ENCODE data around the gene YEATS2.

- no peak for TF ChIP-seq CTCF (IDR thresholded peaks at IDR 0.05 in 2 of 3, conservative IDR thresholded peaks at IDR 0.05 in 1 of 3; ENCODE audit: borderline replicate concordance in 1 of 3, insufficient read depth in 1 of 3, low read depth in 2 of 3, low read length in 2 of 3)
- TF ChIP-seq RAD21 (IDR thresholded peaks at IDR 0.05; ENCODE audit: low read depth), result no peak
- TF ChIP-seq ZNF274 (IDR thresholded peaks at IDR 0.05; ENCODE audit: low read depth, low read length), result no peak
- no peak for TF ChIP-seq POLR2A (IDR thresholded peaks at IDR 0.05; ENCODE audit: borderline replicate concordance, extremely low read depth, insufficient read depth, insufficient read length)
- TF ChIP-seq ELF1 (IDR thresholded peaks at IDR 0.05; ENCODE audit: borderline replicate concordance, low read depth), result no peak
- TF ChIP-seq SIN3A (IDR thresholded peaks at IDR 0.05; ENCODE audit: low read depth), result no peak
- TF ChIP-seq TCF7L2 (IDR thresholded peaks at IDR 0.05; ENCODE audit: borderline replicate concordance, extremely low read depth, insufficient read depth, insufficient read length), result no peak
- no peak for TF ChIP-seq MAX (IDR thresholded peaks at IDR 0.05)
- TF ChIP-seq POLR2AphosphoS5 (IDR thresholded peaks at IDR 0.05; ENCODE audit: low read depth, low read length), result no peak
- TF ChIP-seq JUND (IDR thresholded peaks at IDR 0.05), result no peak
- no peak for TF ChIP-seq YY1 (IDR thresholded peaks at IDR 0.05; ENCODE audit: extremely low read depth, insufficient replicate concordance, low read depth, low read length)
- no peak for TF ChIP-seq CEBPB (IDR thresholded peaks at IDR 0.05; ENCODE audit: low read depth)
- TF ChIP-seq SP1 (IDR thresholded peaks at IDR 0.05; ENCODE audit: low read depth), result no peak
- no peak for TF ChIP-seq REST (IDR thresholded peaks at IDR 0.05; ENCODE audit: low read depth)
Measured at GRCh38 chr3:183781246-183781645, 83.6 kb downstream of the YEATS2 start.

Measured in HCT116 (cell line).